Activated CD8-positive, alpha-beta T cell treated with anti-CD3 and anti-CD28 coated beads for 36 hours (primary cell): ENCODE results near the gene AMBP. TPM values are rescaled to one million over a fixed set of nuclear protein-coding genes. Genes with fewer than 3 reads are reported as not detected.

Experiments
- ATAC-seq: fragments of 200-7000 bp; cut with Tn5 transposase; one replicate; pipeline ENCODE4 v1.10.0; 2021; ENCODE audit warnings: mild to moderate bottlenecking, moderate library complexity
- CTCF ChIA-PET: fragments of 350-600 bp; sonication (Branson Sonifier 250); formaldehyde crosslinking; loops from one replicate; lab custom pipeline; 2021; ENCODE audit warnings: antibody characterized with exemption; lab: Charles Lee
- POLR2A ChIA-PET: fragments of 350-600 bp; sonication (Branson Sonifier 250); formaldehyde crosslinking; loops from one replicate; lab custom pipeline; 2021; ENCODE audit warnings: antibody characterized with exemption; lab: Charles Lee
- DNase-seq: peaks from one replicate; pipeline ENCODE4 v3.0.0-alpha.2; 2020
- H3K27ac Mint-ChIP-seq: one replicate; pipeline ENCODE4 v1.8.0; 2021; ENCODE audit warnings: mild to moderate bottlenecking, mixed read lengths
- H3K27me3 Mint-ChIP-seq: one replicate; pipeline ENCODE4 v1.8.0; 2021; ENCODE audit warnings: mixed read lengths
- H3K36me3 Mint-ChIP-seq: one replicate; pipeline ENCODE4 v1.8.0; 2021; ENCODE audit warnings: low read depth, mixed read lengths
- H3K4me1 Mint-ChIP-seq: one replicate; pipeline ENCODE4 v1.8.0; 2021; ENCODE audit warnings: low read depth, mixed read lengths
- H3K4me3 Mint-ChIP-seq: one replicate; pipeline ENCODE4 v1.8.0; 2021; ENCODE audit warnings: mild to moderate bottlenecking, moderate library complexity, mixed read lengths
- H3K9me3 Mint-ChIP-seq: one replicate; pipeline ENCODE4 v1.8.0; 2021; ENCODE audit warnings: mixed read lengths
- CTCF ChIP-seq: fragments of 200-600 bp; IDR thresholded peaks from one replicate; pipeline ENCODE4 v1.8.0; 2022; ENCODE audit warnings: antibody characterized with exemption, mild to moderate bottlenecking
- intact Hi-C: fragments of 100-400 bp; cut with micrococcal nuclease; formaldehyde crosslinking; loops from one replicate; pipeline ENCODE4 v1.10.0; 2022
- total RNA-seq, 2 experiments: library from RNA; stranded (reverse); gene quantifications; one replicate each; pipeline ENCODE4 v1.2.3, GENCODE V29; 2021

The AMBP gene
- total RNA-seq, 2 experiments from 2014 or later, result not detected

GRCh38 chr9:114116126-114116747 lies 38.1 kb upstream of the AMBP start:
- intact Hi-C loops, result no loop called here
- ChIA-PET CTCF (interaction anchor here (1.2 kb wide), 1 partner anchor 8 kb away, joined by 3 read pairs; no protein-coding TSS in a partner anchor), POLR2A (no interaction called here)
- DNase-seq (no peak), ATAC-seq (no peak)
- no peak for TF ChIP-seq CTCF
- no peaks in the 10 kb centered on the region for H3K9me3 Mint-ChIP-seq
- no peaks in the 10 kb centered on the region for H3K36me3 Mint-ChIP-seq
- H3K4me3 Mint-ChIP-seq, result no peak overlapping the region
- H3K4me1 Mint-ChIP-seq, result no peaks in the 10 kb centered on the region
- H3K27me3 Mint-ChIP-seq, result peaks cover 30% of the 10 kb centered on the region
- no peak overlapping the region for H3K27ac Mint-ChIP-seq

- Mint-ChIP-seq H3K9me3 (no peaks in the 10 kb centered on the region), H3K27me3 (peaks cover 30% of the 10 kb centered on the region), H3K36me3 (no peaks in the 10 kb centered on the region), H3K4me1 (no peaks in the 10 kb centered on the region), H3K27ac (no peak overlapping the region), H3K4me3 (no peak overlapping the region)
- no peak for ATAC-seq
- intact Hi-C loops, result no loop called here
- ChIA-PET POLR2A (no interaction called here), CTCF (interaction anchor here (1.2 to 1.4 kb wide), 4 partner anchors 8 to 176 kb away, joined by 3 to 7 read pairs (median 4); no protein-coding TSS in a partner anchor)
- no peak for TF ChIP-seq CTCF
- no peak for DNase-seq
Measured at GRCh38 chr9:114115654-114116125, 37.6 kb upstream of the AMBP start.

GRCh38 chr9:114114364-114114763 lies 36.3 kb upstream of the AMBP start:
- ChIA-PET POLR2A (no interaction called here), CTCF (interaction anchor here (1.2 to 1.4 kb wide), 3 partner anchors 8 to 177 kb away, joined by 4 to 7 read pairs (median 5); no protein-coding TSS in a partner anchor)
- TF ChIP-seq CTCF, result no peak

GRCh38 chr9:114112778-114113584 lies 34.9 kb upstream of the AMBP start:
- POLR2A ChIA-PET, result no interaction called here
- CTCF ChIA-PET, result interaction anchor here (3.0 to 7.3 kb wide), 2 partner anchors 30 to 178 kb away, joined by 8 to 58 read pairs; no protein-coding TSS in a partner anchor
- H3K27ac Mint-ChIP-seq, result no peak overlapping the region
- no peaks in the 10 kb centered on the region for H3K9me3 Mint-ChIP-seq
- no peak for DNase-seq
- intact Hi-C loops, result no loop called here
- H3K4me1 Mint-ChIP-seq, result no peaks in the 10 kb centered on the region
- no peak for TF ChIP-seq CTCF
- no peaks in the 10 kb centered on the region for H3K36me3 Mint-ChIP-seq
- peaks cover 24% of the 10 kb centered on the region for H3K27me3 Mint-ChIP-seq
- no peak for ATAC-seq
- no peak overlapping the region for H3K4me3 Mint-ChIP-seq

More at GRCh38 chr9:114114364-114114763, 36.3 kb upstream of the AMBP start:
- Mint-ChIP-seq H3K4me1 (no peaks in the 10 kb centered on the region), H3K9me3 (no peaks in the 10 kb centered on the region), H3K27ac (no peak overlapping the region), H3K4me3 (no peak overlapping the region), H3K27me3 (peaks cover 30% of the 10 kb centered on the region), H3K36me3 (no peaks in the 10 kb centered on the region)
- DNase-seq (no peak), ATAC-seq (no peak)
- intact Hi-C loops, result no loop called here

- peaks cover 17% of the 10 kb centered on the region for H3K27me3 Mint-ChIP-seq
- TF ChIP-seq CTCF, result no peak
- no peaks in the 10 kb centered on the region for H3K4me1 Mint-ChIP-seq
- ChIA-PET POLR2A (no interaction called here), CTCF (interaction anchor here (3.0 to 7.3 kb wide), 2 partner anchors 29 to 179 kb away, joined by 8 to 58 read pairs; no protein-coding TSS in a partner anchor)
- no peak overlapping the region for H3K27ac Mint-ChIP-seq
- no peaks in the 10 kb centered on the region for H3K9me3 Mint-ChIP-seq
- no peak for ATAC-seq
- no peak overlapping the region for H3K4me3 Mint-ChIP-seq
- intact Hi-C loops, result no loop called here
- no peak for DNase-seq
- H3K36me3 Mint-ChIP-seq, result no peaks in the 10 kb centered on the region
Measured at GRCh38 chr9:114112325-114112724, 34.2 kb upstream of the AMBP start.
